Activated naive CD4-positive, alpha-beta T cell treated with Interleukin-2 at 50 U/mL for 16 hours (primary cell): Measurements from ENCODE around the gene KPNB1.

Experiments
- DNase-seq: peaks from one replicate; pipeline ENCODE4 v3.0.0-alpha.2; 2020

Gene KPNB1

GRCh38 chr17:47733047-47733673 is 83.4 kb downstream of the KPNB1 start, which contains the start of gene TBX21:
TSS of gene TBX21 (plus strand) at chr17:47733236. CDS start at chr17:47733455, 219 bp downstream.
- peak; percentile 93 for DNase-seq

- no peak for DNase-seq
Measured at GRCh38 chr17:47733674-47734410, 84.1 kb downstream of the KPNB1 start.

GRCh38 chr17:47735139-47735464 is 85.4 kb downstream of the KPNB1 start:
- no peak for DNase-seq
